Measurements from ENCODE around the gene SLC4A1AP. TPM values are rescaled to one million over a fixed set of nuclear protein-coding genes. Genes with fewer than 3 reads are reported as not detected.

The SLC4A1AP gene
- total RNA-seq, 2 experiments from 2014 or later = 19.1 to 19.3 TPM

DNA sequence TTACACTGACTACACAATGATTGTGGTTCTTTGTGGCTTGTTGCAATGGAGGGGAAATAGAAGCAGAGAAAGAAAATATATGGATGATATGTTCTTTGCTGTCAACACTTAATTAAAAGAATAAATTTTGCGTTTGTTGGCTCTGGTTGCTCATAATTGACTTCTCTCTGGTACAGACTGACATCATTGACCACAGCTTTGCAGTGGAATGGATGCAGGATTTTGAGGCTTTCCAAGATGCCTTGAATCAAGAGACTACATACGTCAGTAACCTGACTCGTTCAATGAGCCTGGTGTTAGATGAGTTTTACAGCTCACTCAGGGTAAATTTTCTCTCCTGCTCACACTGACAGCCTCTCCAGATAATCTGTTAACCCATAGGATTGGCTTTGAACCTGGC lies 25.0 kb upstream of the SLC4A1AP start:
- Mint-ChIP-seq H3K9me3 (no peaks in the 10 kb centered on the region), H3K36me3 (ENCODE audit: low read depth) (peaks cover 52% of the 10 kb centered on the region), H3K27ac (peak overlapping the region; percentile 94), H3K4me1 (ENCODE audit: low read depth) (peaks cover 34% of the 10 kb centered on the region), H3K4me3 (no peak overlapping the region), H3K27me3 (no peaks in the 10 kb centered on the region)
- POLR2A ChIA-PET = interaction anchor here (0.7 to 3.6 kb wide), 8 partner anchors 8 to 183 kb away, joined by 3 to 22 read pairs (median 4); partner anchors contain the start of genes CCDC121, GPN1, SLC4A1AP and SUPT7L
- peak; percentile 21 for DNase-seq
- TF ChIP-seq, protein P1, sequence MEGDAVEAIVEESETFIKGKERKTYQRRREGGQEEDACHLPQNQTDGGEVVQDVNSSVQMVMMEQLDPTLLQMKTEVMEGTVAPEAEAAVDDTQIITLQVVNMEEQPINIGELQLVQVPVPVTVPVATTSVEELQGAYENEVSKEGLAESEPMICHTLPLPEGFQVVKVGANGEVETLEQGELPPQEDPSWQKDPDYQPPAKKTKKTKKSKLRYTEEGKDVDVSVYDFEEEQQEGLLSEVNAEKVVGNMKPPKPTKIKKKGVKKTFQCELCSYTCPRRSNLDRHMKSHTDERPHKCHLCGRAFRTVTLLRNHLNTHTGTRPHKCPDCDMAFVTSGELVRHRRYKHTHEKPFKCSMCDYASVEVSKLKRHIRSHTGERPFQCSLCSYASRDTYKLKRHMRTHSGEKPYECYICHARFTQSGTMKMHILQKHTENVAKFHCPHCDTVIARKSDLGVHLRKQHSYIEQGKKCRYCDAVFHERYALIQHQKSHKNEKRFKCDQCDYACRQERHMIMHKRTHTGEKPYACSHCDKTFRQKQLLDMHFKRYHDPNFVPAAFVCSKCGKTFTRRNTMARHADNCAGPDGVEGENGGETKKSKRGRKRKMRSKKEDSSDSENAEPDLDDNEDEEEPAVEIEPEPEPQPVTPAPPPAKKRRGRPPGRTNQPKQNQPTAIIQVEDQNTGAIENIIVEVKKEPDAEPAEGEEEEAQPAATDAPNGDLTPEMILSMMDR (IDR thresholded peaks at IDR 0.05) = no peak
- intact Hi-C loops (cut with micrococcal nuclease) = no loop called here
- ATAC-seq = no peak
- CTCF ChIA-PET = interaction anchor here (0.6 to 2.3 kb wide), 5 partner anchors 8 to 215 kb away, joined by 3 to 11 read pairs (median 3); no protein-coding TSS in a partner anchor

DNA sequence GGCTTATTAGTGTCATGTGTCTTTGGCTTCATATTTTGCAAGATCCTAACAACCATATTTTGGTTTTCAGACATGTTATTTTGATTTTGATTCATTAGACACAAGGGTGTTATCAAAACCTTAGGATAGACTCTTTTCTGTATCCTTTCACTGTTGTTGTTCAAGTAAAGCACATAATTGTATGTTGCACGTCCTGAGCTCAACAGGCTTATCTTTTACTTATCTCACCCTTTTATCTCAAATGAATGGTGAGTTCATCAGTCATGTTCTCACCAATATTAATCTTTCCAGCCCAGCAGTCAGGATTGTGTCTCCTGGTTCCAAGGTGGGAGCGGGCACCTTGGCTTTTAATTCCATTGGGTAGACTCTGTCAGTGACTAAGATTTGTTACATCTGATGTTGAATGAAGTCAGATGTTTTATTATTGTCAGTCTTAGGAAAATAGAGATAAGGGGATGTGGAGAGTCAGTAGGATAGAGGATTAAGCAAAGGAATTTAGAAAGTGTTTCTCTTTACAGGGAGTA lies 22.9 kb upstream of the SLC4A1AP start:
- H3K36me3 Mint-ChIP-seq (ENCODE audit: low read depth) = peaks cover 36% of the 10 kb centered on the region
- H3K27me3 Mint-ChIP-seq = no peaks in the 10 kb centered on the region
- H3K4me3 Mint-ChIP-seq = no peak overlapping the region
- CTCF ChIA-PET = interaction anchor here (1.4 kb wide), 1 partner anchor 43 kb away, joined by 8 read pairs; no protein-coding TSS in a partner anchor
- intact Hi-C loops (cut with micrococcal nuclease) = no loop called here
- H3K27ac Mint-ChIP-seq = no peak overlapping the region
- no peak for DNase-seq
- ATAC-seq = no peak
- H3K9me3 Mint-ChIP-seq = no peaks in the 10 kb centered on the region
- peaks cover 29% of the 10 kb centered on the region for H3K4me1 Mint-ChIP-seq (ENCODE audit: low read depth)
- TF ChIP-seq, protein P1 (IDR thresholded peaks at IDR 0.05) = no peak
- POLR2A ChIA-PET = interaction anchor here (0.8 to 3.6 kb wide), 7 partner anchors 8 to 284 kb away, joined by 3 to 13 read pairs (median 3); partner anchors contain the start of genes CCDC121, GPN1, GTF3C2 and SLC4A1AP

DNA sequence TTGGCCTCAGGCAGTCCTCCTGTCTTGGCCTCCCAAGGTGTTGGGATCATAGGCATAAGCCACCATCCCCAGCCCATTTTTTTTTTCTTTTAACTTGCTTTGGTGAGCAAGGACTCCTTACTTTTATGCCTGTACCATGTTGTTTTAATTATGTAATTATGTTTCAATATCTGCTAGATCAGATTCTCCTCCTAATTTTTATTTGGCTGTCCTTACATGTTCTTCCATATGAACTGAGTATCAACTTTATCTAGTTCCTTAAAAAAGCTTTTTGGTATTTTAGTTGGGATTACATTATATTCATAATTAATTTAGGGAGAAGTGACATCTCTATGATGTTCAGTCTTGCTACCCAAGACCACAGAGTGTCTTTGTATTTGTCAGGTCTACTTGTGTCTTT lies 18.5 kb upstream of the SLC4A1AP start:
- peaks cover 28% of the 10 kb centered on the region for H3K36me3 Mint-ChIP-seq (ENCODE audit: low read depth)
- TF ChIP-seq, protein P1 (IDR thresholded peaks at IDR 0.05) = no peak
- intact Hi-C loops (cut with micrococcal nuclease) = no loop called here
- no peaks in the 10 kb centered on the region for H3K4me1 Mint-ChIP-seq (ENCODE audit: low read depth)
- no peaks in the 10 kb centered on the region for H3K27me3 Mint-ChIP-seq
- ChIA-PET CTCF (no interaction called here), POLR2A (interaction anchor here (1.0 kb wide), 1 partner anchor 20 kb away, joined by 3 read pairs; no protein-coding TSS in a partner anchor)
- no peak overlapping the region for H3K4me3 Mint-ChIP-seq
- no peaks in the 10 kb centered on the region for H3K9me3 Mint-ChIP-seq
- H3K27ac Mint-ChIP-seq = no peak overlapping the region
- ATAC-seq (no peak), DNase-seq (no peak)

DNA sequence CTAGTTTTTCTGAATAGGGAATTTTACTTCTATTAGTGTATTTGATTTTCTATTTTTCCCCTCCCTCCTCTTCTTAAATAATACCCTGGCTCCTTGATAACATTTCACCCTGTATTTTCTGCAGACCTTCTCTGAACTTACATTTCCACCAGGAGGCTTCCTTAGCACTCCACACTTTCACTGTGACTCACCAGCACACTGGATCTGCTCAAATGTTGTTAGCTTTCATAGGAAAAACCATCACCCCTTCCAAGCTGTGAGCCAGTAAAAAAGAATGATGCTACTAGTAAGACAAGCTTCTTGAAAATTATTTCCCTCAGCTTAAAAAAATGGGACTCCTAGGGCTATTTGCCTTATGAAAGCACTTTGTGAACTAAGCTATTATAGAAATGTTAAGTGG lies 16.4 kb upstream of the SLC4A1AP start:
- POLR2A ChIA-PET = interaction anchor here (1.1 to 2.4 kb wide), 4 partner anchors 9 to 16 kb away, joined by 3 to 13 read pairs (median 6); partner anchors contain the start of genes SLC4A1AP and SUPT7L

More for the DNA sequence above, 16.4 kb upstream of the SLC4A1AP start:
- Mint-ChIP-seq H3K4me1 (ENCODE audit: low read depth) (no peaks in the 10 kb centered on the region), H3K36me3 (ENCODE audit: low read depth) (peaks cover 28% of the 10 kb centered on the region), H3K27ac (no peak overlapping the region), H3K4me3 (no peak overlapping the region), H3K27me3 (no peaks in the 10 kb centered on the region), H3K9me3 (no peaks in the 10 kb centered on the region)
- CTCF ChIA-PET = interaction anchor here (0.9 to 3.2 kb wide), 4 partner anchors 8 to 36 kb away, joined by 3 to 18 read pairs (median 4); partner anchors contain the start of gene SLC4A1AP
- TF ChIP-seq, protein P1 (IDR thresholded peaks at IDR 0.05) = no peak
- ATAC-seq (no peak), DNase-seq (no peak)
- intact Hi-C loops (cut with micrococcal nuclease) = no loop called here

Data from activated CD8-positive, alpha-beta T cell treated with anti-CD3 and anti-CD28 coated beads for 36 hours (primary cell).